Suppressor macrophage treated with lipopolysaccharide for 1 hour (primary cell): ENCODE data around the gene FAM204A.

Experiments used
- DNase-seq, 3 donors: peaks; one replicate each; pipeline ENCODE4 v3.0.0-alpha.2; 2020 to 2022

The FAM204A gene

GRCh38 chr10:118277871-118278270 lies 64.3 kb downstream of the FAM204A start:
- no peak for DNase-seq

GRCh38 chr10:118276727-118277126 lies 65.4 kb downstream of the FAM204A start:
- no peak for DNase-seq

GRCh38 chr10:118276204-118276603 lies 65.9 kb downstream of the FAM204A start:
- no peak for DNase-seq

GRCh38 chr10:118273662-118274061 lies 68.5 kb downstream of the FAM204A start:
- no peak for DNase-seq

GRCh38 chr10:118272767-118273166 lies 69.4 kb downstream of the FAM204A start:
- DNase-seq: no peak

GRCh38 chr10:118272149-118272721 lies 69.9 kb downstream of the FAM204A start:
- no peak for DNase-seq

GRCh38 chr10:118271671-118272070 lies 70.5 kb downstream of the FAM204A start:
- DNase-seq: no peak

GRCh38 chr10:118266098-118266748 lies 75.9 kb downstream of the FAM204A start:
- no peak for DNase-seq

GRCh38 chr10:118264838-118265470 lies 77.2 kb downstream of the FAM204A start:
- no peak for DNase-seq

GRCh38 chr10:118264252-118264651 lies 77.9 kb downstream of the FAM204A start:
- DNase-seq: no peak

GRCh38 chr10:118262538-118262937 lies 79.6 kb downstream of the FAM204A start:
- DNase-seq: no peak

GRCh38 chr10:118259288-118259906 lies 82.7 kb downstream of the FAM204A start:
- DNase-seq: peak; percentile 37 to 63 (median 45)

- DNase-seq: no peak
These were observed 83.8 kb downstream of the FAM204A start for GRCh38 chr10:118258285-118258684.

GRCh38 chr10:118256825-118257570 lies 85.1 kb downstream of the FAM204A start:
- DNase-seq: no peak

GRCh38 chr10:118256209-118256608 lies 85.9 kb downstream of the FAM204A start:
- no peak for DNase-seq

- no peak for DNase-seq
These were observed 86.8 kb downstream of the FAM204A start for GRCh38 chr10:118255355-118255754.

GRCh38 chr10:118254654-118255053 lies 87.5 kb downstream of the FAM204A start:
- DNase-seq: no peak

GRCh38 chr10:118253397-118253796 lies 88.7 kb downstream of the FAM204A start:
- no peak for DNase-seq

- DNase-seq: no peak
These were observed 90.3 kb downstream of the FAM204A start for GRCh38 chr10:118251791-118252190.

GRCh38 chr10:118249714-118250113 lies 92.4 kb downstream of the FAM204A start:
- DNase-seq: no peak
